Ascending aorta (tissue), 2 donors: Measurements from ENCODE around the gene DYNC1I1. TPM values are rescaled to one million over a fixed set of nuclear protein-coding genes. Genes with fewer than 3 reads are reported as not detected.

Experiments used
- DNase-seq, 2 donors: peaks; one replicate each; pipeline ENCODE4 v3.0.0-alpha.2; 2019; ENCODE audit warnings: low spot score in 2 of 2
- H3K27ac ChIP-seq, 2 donors: fragments of 200-600 bp; sonication (generic); one replicate each; pipeline ENCODE4 v1.5.1; 2016 to 2017; ENCODE audit warnings: mild to moderate bottlenecking in 1 of 2
- H3K27me3 ChIP-seq: fragments of 200-600 bp; sonication (generic); one replicate; pipeline ENCODE4 v1.5.1; 2017
- H3K36me3 ChIP-seq, 2 donors: fragments of 200-600 bp; sonication (generic); one replicate each; pipeline ENCODE4 v1.5.1; 2016
- H3K4me1 ChIP-seq, 2 donors: fragments of 200-600 bp; sonication (generic); one replicate each; pipeline ENCODE4 v1.5.1; 2016 to 2017; ENCODE audit warnings: mild to moderate bottlenecking in 1 of 2
- H3K4me3 ChIP-seq, 2 donors: fragments of 200-600 bp; sonication (generic); one replicate each; pipeline ENCODE4 v1.5.1; 2016 to 2017; ENCODE audit warnings: mild to moderate bottlenecking in 1 of 2
- H3K9me3 ChIP-seq, 2 donors: fragments of 200-600 bp; sonication (generic); one replicate each; pipeline ENCODE4 v1.5.1; 2016
- intact Hi-C: fragments of 100-400 bp; cut with DNase I; formaldehyde crosslinking; loops from one replicate; pipeline ENCODE4 v1.15.1; 2023
- total RNA-seq: library from RNA; depleted of rRNA; stranded (reverse); fragments of >200 nt; gene quantifications from one replicate; pipeline ENCODE4 v1.1.0, GENCODE V29; 2016
- TF ChIP-seq, protein P1 (sequence below), 3 experiments: fragments of 200-600 bp in 2 of 3; fragments of 450-650 bp in 1 of 3; sonication (generic) in 2 of 3; IDR thresholded peaks; one replicate each; pipeline ENCODE4 v1.5.1; 2016 to 2019; ENCODE audit warnings: antibody characterized with exemption in 3 of 3, mild to moderate bottlenecking in 1 of 3, moderate library complexity in 1 of 3

Gene DYNC1I1
- total RNA-seq, 1 donor from 2014 or later = 13.2 TPM

DNA sequence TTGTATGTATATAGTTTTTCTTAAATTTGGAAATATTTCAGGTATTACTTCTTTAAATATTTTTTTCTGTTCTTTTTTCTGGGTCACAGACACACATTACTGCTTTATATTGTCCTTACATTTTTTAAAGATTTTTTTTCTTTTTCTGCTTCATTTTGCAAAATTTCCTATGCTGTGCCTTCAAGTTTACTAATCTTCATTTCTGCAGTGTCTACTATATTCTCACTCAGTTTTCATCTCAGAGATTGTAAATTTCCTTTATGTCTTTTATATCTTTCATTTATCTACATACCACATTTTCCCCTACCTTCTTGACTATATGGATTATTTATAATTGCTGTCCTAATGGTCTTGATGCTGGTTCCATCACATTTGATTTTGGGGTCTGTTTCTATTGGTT is 339.1 kb downstream of the DYNC1I1 start:
- Histone ChIP-seq H3K4me3 (no peak overlapping the region), H3K27me3 (no peaks in the 10 kb centered on the region), H3K9me3 (no peaks in the 10 kb centered on the region), H3K27ac (no peak overlapping the region), H3K36me3 (no peaks in the 10 kb centered on the region), H3K4me1 (no peaks in the 10 kb centered on the region)
- no peak for DNase-seq
- TF ChIP-seq, protein P1, sequence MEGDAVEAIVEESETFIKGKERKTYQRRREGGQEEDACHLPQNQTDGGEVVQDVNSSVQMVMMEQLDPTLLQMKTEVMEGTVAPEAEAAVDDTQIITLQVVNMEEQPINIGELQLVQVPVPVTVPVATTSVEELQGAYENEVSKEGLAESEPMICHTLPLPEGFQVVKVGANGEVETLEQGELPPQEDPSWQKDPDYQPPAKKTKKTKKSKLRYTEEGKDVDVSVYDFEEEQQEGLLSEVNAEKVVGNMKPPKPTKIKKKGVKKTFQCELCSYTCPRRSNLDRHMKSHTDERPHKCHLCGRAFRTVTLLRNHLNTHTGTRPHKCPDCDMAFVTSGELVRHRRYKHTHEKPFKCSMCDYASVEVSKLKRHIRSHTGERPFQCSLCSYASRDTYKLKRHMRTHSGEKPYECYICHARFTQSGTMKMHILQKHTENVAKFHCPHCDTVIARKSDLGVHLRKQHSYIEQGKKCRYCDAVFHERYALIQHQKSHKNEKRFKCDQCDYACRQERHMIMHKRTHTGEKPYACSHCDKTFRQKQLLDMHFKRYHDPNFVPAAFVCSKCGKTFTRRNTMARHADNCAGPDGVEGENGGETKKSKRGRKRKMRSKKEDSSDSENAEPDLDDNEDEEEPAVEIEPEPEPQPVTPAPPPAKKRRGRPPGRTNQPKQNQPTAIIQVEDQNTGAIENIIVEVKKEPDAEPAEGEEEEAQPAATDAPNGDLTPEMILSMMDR (IDR thresholded peaks at IDR 0.05) = no peak
- intact Hi-C loops = no loop called here

DNA sequence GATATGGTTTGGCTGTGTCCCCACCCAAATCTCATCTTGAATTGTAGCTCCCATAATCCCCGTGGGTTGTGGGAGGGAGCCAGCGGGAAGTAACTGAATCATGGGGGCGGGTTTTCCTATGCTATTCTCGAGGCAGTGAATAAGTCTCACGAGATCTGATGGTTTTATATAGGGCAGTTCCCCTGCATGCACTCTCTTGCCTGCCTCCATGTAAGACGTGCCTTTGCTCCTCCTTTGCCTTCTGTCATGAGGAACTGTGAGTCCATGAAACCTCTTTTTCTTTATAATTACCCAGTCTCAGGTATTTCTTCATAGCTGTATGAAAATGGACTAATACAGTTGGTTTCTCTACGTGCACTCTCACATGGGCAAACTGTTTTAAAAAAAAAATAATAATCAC is 341.8 kb downstream of the DYNC1I1 start:
- H3K4me3 ChIP-seq = no peak overlapping the region
- no peaks in the 10 kb centered on the region for H3K9me3 ChIP-seq
- intact Hi-C loops = no loop called here
- no peak overlapping the region for H3K27ac ChIP-seq
- H3K27me3 ChIP-seq = no peaks in the 10 kb centered on the region
- peaks cover 0 to 3% of the 10 kb centered on the region in 2 donors for H3K36me3 ChIP-seq
- no peak for DNase-seq
- TF ChIP-seq, protein P1 (IDR thresholded peaks at IDR 0.05) = no peak
- H3K4me1 ChIP-seq = no peaks in the 10 kb centered on the region

GRCh38 chr7:96116173-96116572 is 343.8 kb downstream of the DYNC1I1 start:
- intact Hi-C loops = no loop called here
- no peak for DNase-seq
- Histone ChIP-seq H3K36me3 (peaks cover 0 to 6% of the 10 kb centered on the region in 2 donors), H3K4me1 (no peaks in the 10 kb centered on the region), H3K9me3 (no peaks in the 10 kb centered on the region), H3K27me3 (no peaks in the 10 kb centered on the region), H3K4me3 (no peak overlapping the region), H3K27ac (no peak overlapping the region)
- TF ChIP-seq, protein P1 (IDR thresholded peaks at IDR 0.05) = no peak

GRCh38 chr7:96118449-96119001 is 346.2 kb downstream of the DYNC1I1 start:
- Histone ChIP-seq H3K27me3 (no peaks in the 10 kb centered on the region), H3K4me3 (no peak overlapping the region), H3K4me1 (no peaks in the 10 kb centered on the region), H3K36me3 (peaks cover 0 to 12% of the 10 kb centered on the region in 2 donors), H3K9me3 (no peaks in the 10 kb centered on the region), H3K27ac (no peak overlapping the region)
- intact Hi-C loops = no loop called here
- TF ChIP-seq, protein P1 (IDR thresholded peaks at IDR 0.05) = no peak
- no peak for DNase-seq

- Histone ChIP-seq H3K9me3 (no peaks in the 10 kb centered on the region), H3K27ac (no peak overlapping the region), H3K4me1 (no peaks in the 10 kb centered on the region), H3K4me3 (no peak overlapping the region), H3K27me3 (no peaks in the 10 kb centered on the region), H3K36me3 (peaks cover 0 to 12% of the 10 kb centered on the region in 2 donors)
- DNase-seq = no peak
- TF ChIP-seq, protein P1 (IDR thresholded peaks at IDR 0.05) = no peak
- intact Hi-C loops = no loop called here
Observed at GRCh38 chr7:96120445-96121225, 348.3 kb downstream of the DYNC1I1 start.
